ENCODE measurements around the gene SH2D3C.

- TF ChIP-seq POLR2A (IDR thresholded peaks at IDR 0.05) = peak; percentile 16
- TF ChIP-seq CTCF (IDR thresholded peaks at IDR 0.05) = no peak
- peak in 1 of 3 donors; percentile 36 for TF ChIP-seq POLR2AphosphoS5 (IDR thresholded peaks at IDR 0.05)
Observed at GRCh38 chr9:127778280-127779135, at the start of gene SH2D3C.

Data from transverse colon (tissue), 4 donors.